K562 (cell line): ENCODE data around the gene EVI2B. TPM values are rescaled to one million over a fixed set of nuclear protein-coding genes. Genes with fewer than 3 reads are reported as not detected.

Experiments
- ATAC-seq: fragments of 200-7000 bp; cut with Tn5 transposase; 3 replicates; pipeline ENCODE4 v1.9.1; 2020; ENCODE audit warnings: moderate library complexity
- BruUV-seq: library from RNA; stranded (reverse); fragments of 400-500 nt; replicated peaks from 2 replicates; lab custom pipeline; 2021; lab: Mats Ljungman, UMichigan
- CTCF ChIA-PET: fragments of 300-600 bp; formaldehyde crosslinking; extraction: SDS; loops from one replicate; lab custom pipeline; 2021; ENCODE audit warnings: low intra/inter-chr PET ratio; lab: Yijun Ruan, JAX
- POLR2A ChIA-PET: fragments of 300-600, 350-650 bp; sonication (Branson Sonifier 250); formaldehyde crosslinking; extraction: SDS; loops from one replicate; lab custom pipeline; 2021; ENCODE audit warnings: antibody characterized with exemption, inconsistent platforms; lab: Yijun Ruan, JAX
- DNase-seq, 4 experiments: peaks; one replicate each; pipeline versions ENCODE4 v3.0.0 to v3.0.0-alpha.2; 2011 to 2018; ENCODE audit warnings: low spot score in 3 of 4, mixed read lengths in 3 of 4; ENCODE audit errors: extremely low read depth in 1 of 4
- FAIRE-seq: peaks from 2 replicates; lab custom pipeline; 2011; peaks lifted over from hg19 to GRCh38; lab: Jason Lieb, UNC
- H2AFZ ChIP-seq: 2 replicates; pipeline ENCODE4 v1.6.0; 2011; ENCODE audit warnings: low read depth, low read length, control low read depth, inconsistent platforms
- H3K27ac ChIP-seq: fragments of 200-600 bp; 3 replicates; pipeline ENCODE4 v1.8.0; 2011; ENCODE audit warnings: low read depth, mild to moderate bottlenecking, control low read depth, inconsistent platforms, low read length, moderate library complexity, mixed read lengths; ENCODE audit errors: extremely low read depth
- H3K27me3 ChIP-seq, 2 experiments: fragments of 300-600 bp in 1 of 2; 2 replicates in 1 of 2; 3 replicates in 1 of 2; pipeline versions ENCODE4 v1.6.0 to v1.8.0; 2011; ENCODE audit warnings: inconsistent platforms in 2 of 2, low read length in 2 of 2, mild to moderate bottlenecking in 1 of 2, mixed read lengths in 1 of 2, moderate library complexity in 1 of 2; ENCODE audit not compliant: control insufficient read depth in 2 of 2, insufficient read depth in 2 of 2
- H3K36me3 ChIP-seq: fragments of 300-600 bp; 3 replicates; pipeline ENCODE4 v1.8.0; 2011; ENCODE audit warnings: mild to moderate bottlenecking, low read length, inconsistent platforms; ENCODE audit not compliant: control insufficient read depth, insufficient read depth
- H3K4me1 ChIP-seq, 2 experiments: fragments of 200-600 bp in 1 of 2; replicated peaks in 1 of 2; 2 replicates in 1 of 2; 3 replicates in 1 of 2; pipeline versions ENCODE4 v1.5.1 to v1.8.0; 2011; ENCODE audit warnings: inconsistent platforms in 2 of 2, low read length in 2 of 2, mild to moderate bottlenecking in 1 of 2, mixed read lengths in 1 of 2, moderate library complexity in 1 of 2; ENCODE audit not compliant: control insufficient read depth in 2 of 2, insufficient read depth in 2 of 2
- H3K4me2 ChIP-seq: 2 replicates; pipeline ENCODE4 v1.6.1; 2011; ENCODE audit warnings: low read length, control low read depth, inconsistent platforms, mixed read lengths; ENCODE audit not compliant: insufficient read depth
- H3K4me3 ChIP-seq: fragments of 200-600 bp; sonication (generic), shearing (Covaris generic); 2 replicates; pipeline ENCODE4 v1.5.1; 2016; ENCODE audit warnings: control low read depth, inconsistent platforms
- H3K79me2 ChIP-seq: fragments of 200-600 bp; 3 replicates; pipeline ENCODE4 v1.8.0; 2011; ENCODE audit warnings: low read length, inconsistent platforms; ENCODE audit not compliant: control insufficient read depth, insufficient read depth
- H3K9ac ChIP-seq, 2 experiments: 2 replicates each; pipeline versions ENCODE4 v1.6.0 to v1.6.1; 2011; ENCODE audit warnings: low read depth in 2 of 2, low read length in 2 of 2, control low read depth in 1 of 2, inconsistent platforms in 1 of 2, mild to moderate bottlenecking in 1 of 2, mixed read lengths in 1 of 2; ENCODE audit not compliant: insufficient read depth in 1 of 2
- H3K9me1 ChIP-seq: one replicate; pipeline ENCODE4 v1.6.0; 2011; ENCODE audit warnings: inconsistent platforms, mild to moderate bottlenecking, low read length, moderate library complexity; ENCODE audit not compliant: control insufficient read depth, insufficient read depth
- H3K9me3 ChIP-seq: replicated peaks from 2 replicates; pipeline ENCODE4 v1.5.1; 2011; ENCODE audit warnings: low read depth, low read length, inconsistent platforms; ENCODE audit not compliant: control insufficient read depth, insufficient read depth
- H4K20me1 ChIP-seq: replicated peaks from 2 replicates; pipeline ENCODE4 v1.6.1; 2011; ENCODE audit warnings: low read length, inconsistent platforms, mixed read lengths; ENCODE audit not compliant: control insufficient read depth, insufficient read depth
- C11orf30 ChIP-seq: fragments of 450-650 bp; IDR thresholded peaks from 2 replicates; pipeline ENCODE4 v1.6.1; 2016; ENCODE audit warnings: low read depth, mild to moderate bottlenecking
- CTBP1 ChIP-seq: fragments of 450-650 bp; IDR thresholded peaks from 2 replicates; pipeline ENCODE4 v1.6.1; 2016; ENCODE audit warnings: borderline replicate concordance
- ESRRB ChIP-seq: fragments of 250-450 bp; sonication (Bioruptor Pico); IDR thresholded peaks from 2 replicates; pipeline ENCODE4 v1.5.0; 2020; ENCODE audit warnings: mild to moderate bottlenecking, moderate library complexity, borderline replicate concordance
- ETS2 ChIP-seq: IDR thresholded peaks from 2 replicates; pipeline ENCODE4 v1.6.1; 2016; ENCODE audit warnings: borderline replicate concordance, missing genetic modification characterization, mild to moderate bottlenecking, moderate library complexity, missing compliant biosample characterization; ENCODE audit not compliant: poor library complexity, severe bottlenecking
- KLF6 ChIP-seq: fragments of 250-450 bp; sonication (Bioruptor Pico); IDR thresholded peaks from 2 replicates; pipeline ENCODE4 v1.4.0; 2020; ENCODE audit warnings: mild to moderate bottlenecking, moderate library complexity, borderline replicate concordance
- MCM2 ChIP-seq: fragments of 450-650 bp; IDR thresholded peaks from 2 replicates; pipeline ENCODE4 v1.6.1; 2017; ENCODE audit warnings: low read depth, mild to moderate bottlenecking
- MEF2D ChIP-seq: conservative IDR thresholded peaks from 2 replicates; pipeline ENCODE4 v1.6.1; 2016; ENCODE audit warnings: low read depth, missing genetic modification characterization, missing compliant biosample characterization
- PHF21A ChIP-seq: fragments of 450-650 bp; IDR thresholded peaks from 2 replicates; pipeline ENCODE4 v1.6.1; 2017; ENCODE audit warnings: low read depth, borderline replicate concordance
- RFX5 ChIP-seq: IDR thresholded peaks from 2 replicates; pipeline ENCODE4 v1.6.1; 2011; ENCODE audit warnings: low read depth, mild to moderate bottlenecking, improper control_type of control experiment, low read length
- TARDBP ChIP-seq: fragments of 450-650 bp; IDR thresholded peaks from 2 replicates; pipeline ENCODE4 v1.6.1; 2016
- TEAD1 ChIP-seq, 2 experiments: fragments of 450-650 bp in 1 of 2; sonication (generic) in 1 of 2; formaldehyde crosslinking; IDR thresholded peaks; 2 replicates each; pipeline versions ENCODE4 v1.4.0 to v1.8.0; 2020 to 2022; ENCODE audit warnings: mild to moderate bottlenecking in 2 of 2, missing genetic modification reagents in 1 of 2
- ZKSCAN3 ChIP-seq: fragments of 250-450 bp; sonication (Bioruptor Pico); IDR thresholded peaks from 2 replicates; pipeline ENCODE4 v1.4.0; 2020
- ZNF316 ChIP-seq: fragments of 450-650 bp; IDR thresholded peaks from 2 replicates; pipeline ENCODE4 v1.6.1; 2016
- ZNF431 ChIP-seq: sonication (generic); formaldehyde crosslinking; IDR thresholded peaks from 2 replicates; pipeline ENCODE4 v1.8.0; 2022; ENCODE audit warnings: mild to moderate bottlenecking, missing genetic modification reagents
- ZNF551 ChIP-seq: fragments of 250-450 bp; sonication (Bioruptor Pico); IDR thresholded peaks from 2 replicates; pipeline ENCODE4 v1.5.0; 2021; ENCODE audit warnings: mild to moderate bottlenecking, moderate library complexity
- in situ Hi-C: fragments of 300-500 bp; cut with MboI; formaldehyde crosslinking; loops from 4 replicates; pipeline ENCODE4 v1.15.0; 2018; ENCODE audit warnings: inconsistent platforms, mixed read lengths
- intact Hi-C: fragments of 100-400 bp; cut with micrococcal nuclease; formaldehyde crosslinking; loops from 2 replicates; pipeline ENCODE4 v1.14.2; 2022
- polyA plus RNA-seq, 8 experiments: library from polyadenylated mRNA; depleted of rRNA in 4 of 8; stranded (reverse) in 5 of 8; unstranded in 3 of 8; fragments of >200 nt; fragmentation: Nextera tagmentation in 2 of 8; fragmentation: Illumina TruSeq in 1 of 8; extraction: Ambion mirVana in 2 of 8; extraction: Trizol in 1 of 8; gene quantifications; 2 replicates each; pipeline versions ENCODE4 v1.2.1 to v1.2.3, GENCODE V29; 2011 to 2014; ENCODE audit warnings: inconsistent platforms in 1 of 8, missing spikeins in 1 of 8
- total RNA-seq, 7 experiments: library from RNA; depleted of rRNA in 6 of 7; stranded (reverse); fragments of >200 nt in 6 of 7; fragmentation: Illumina TruSeq in 2 of 7; extraction: Trizol in 2 of 7; gene quantifications; 2 replicates each; pipeline versions ENCODE4 v1.2.1 to v1.2.3, GENCODE V29; 2011 to 2021; ENCODE audit warnings: low replicate concordance in 1 of 7
- TF ChIP-seq, protein P1 (sequence below), 3 experiments: fragments of 200-800 bp in 1 of 3; sonication (Bioruptor generic) in 1 of 3; sonication (generic) in 1 of 3; formaldehyde crosslinking in 1 of 3; IDR thresholded peaks; 2 replicates each; pipeline versions ENCODE4 v1.6.1 to v1.8.0; 2016 to 2022; ENCODE audit warnings: mild to moderate bottlenecking in 2 of 3, missing compliant biosample characterization in 2 of 3, missing genetic modification characterization in 2 of 3, missing genetic modification reagents in 1 of 3
- TF ChIP-seq, protein P2 (sequence below): sonication (generic); formaldehyde crosslinking; IDR thresholded peaks from 2 replicates; pipeline ENCODE4 v1.8.0; 2022; ENCODE audit warnings: mild to moderate bottlenecking, missing genetic modification reagents
- TF ChIP-seq, protein P3 (sequence below): fragments of 250-450 bp; sonication (Bioruptor Pico); IDR thresholded peaks from 2 replicates; pipeline ENCODE4 v1.8.0; 2021; ENCODE audit warnings: moderate library complexity, mild to moderate bottlenecking, inconsistent platforms
- TF ChIP-seq, protein P4 (sequence below): sonication (generic); formaldehyde crosslinking; IDR thresholded peaks from 2 replicates; pipeline ENCODE4 v1.8.0; 2022; ENCODE audit warnings: missing genetic modification reagents, mild to moderate bottlenecking, moderate library complexity, borderline replicate concordance
- TF ChIP-seq, protein P5 (sequence below): sonication (generic); formaldehyde crosslinking; IDR thresholded peaks from 2 replicates; pipeline ENCODE4 v1.8.1; 2022; ENCODE audit warnings: missing genetic modification reagents

Gene EVI2B
- total and polyA plus RNA-seq, 9 of the 15 experiments (the other 6 are each of a cell fraction or from before 2014, with no cell fraction given), result 0.54 to 8.0 (median 2.5) TPM

DNA sequence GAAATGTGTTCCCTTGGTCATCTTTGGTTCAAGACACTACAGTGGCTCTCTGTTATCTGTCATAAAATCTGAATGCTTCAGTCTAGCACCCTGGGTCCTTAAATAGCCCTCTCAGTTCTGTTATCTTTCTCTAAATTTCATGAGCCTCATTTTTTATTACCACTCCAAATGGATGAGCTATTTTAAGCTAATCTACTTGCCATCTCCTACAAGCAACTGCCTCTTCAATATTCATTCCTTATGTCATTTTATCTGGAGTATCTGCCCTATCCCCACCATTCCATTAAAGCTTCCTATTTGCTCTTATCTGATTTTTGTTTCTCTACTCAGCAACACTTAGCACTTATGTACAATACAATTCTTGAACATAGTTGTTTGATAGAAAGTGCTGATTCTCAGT is 35.6 kb upstream of the EVI2B start:
- intact Hi-C loops, result loop anchor here (10.0 kb wide), 1 partner anchor 525 kb away; the partner anchor contains the start of gene CRLF3
- H3K4me2 ChIP-seq, result no peak overlapping the region
- no peak for ATAC-seq
- no peak for FAIRE-seq
- DNase-seq, result no peak
- H3K27me3 ChIP-seq, result no peaks in the 10 kb centered on the region
- H3K79me2 ChIP-seq, result no peaks in the 10 kb centered on the region
- no peaks in the 10 kb centered on the region for H4K20me1 ChIP-seq
- H3K4me1 ChIP-seq, result no peaks in the 10 kb centered on the region
- peaks cover 40% of the 10 kb centered on the region; the same call in 1 of the 3 replicates for H3K36me3 ChIP-seq
- ChIA-PET POLR2A (interaction anchor here (1.0 kb wide), 1 partner anchor 9 kb away, joined by 3 read pairs; no protein-coding TSS in a partner anchor), CTCF (no interaction called here)
- no peak overlapping the region for H3K4me3 ChIP-seq
- H3K27ac ChIP-seq, result no peak overlapping the region
- H3K9ac ChIP-seq, result no peak overlapping the region
- BruUV-seq, result no TSS peak
- H3K9me3 ChIP-seq, result no peaks in the 10 kb centered on the region
- no peak overlapping the region for H2AFZ ChIP-seq
- H3K9me1 ChIP-seq, result no peaks in the 10 kb centered on the region
- in situ Hi-C loops, result no loop called here
- peak; percentile 43; the same call in 1 of the 2 replicates for TF ChIP-seq C11orf30
- TF ChIP-seq ESRRB (CRISPR knock-in tag), result no peak
- TF ChIP-seq, protein P1, sequence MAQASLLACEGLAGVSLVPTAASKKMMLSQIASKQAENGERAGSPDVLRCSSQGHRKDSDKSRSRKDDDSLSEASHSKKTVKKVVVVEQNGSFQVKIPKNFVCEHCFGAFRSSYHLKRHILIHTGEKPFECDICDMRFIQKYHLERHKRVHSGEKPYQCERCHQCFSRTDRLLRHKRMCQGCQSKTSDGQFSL (CRISPR knock-in tag; IDR thresholded peaks at IDR 0.05), result no peak
- TF ChIP-seq, protein P1 (tag; IDR thresholded peaks at IDR 0.05), result no peak
- TF ChIP-seq, protein P2, sequence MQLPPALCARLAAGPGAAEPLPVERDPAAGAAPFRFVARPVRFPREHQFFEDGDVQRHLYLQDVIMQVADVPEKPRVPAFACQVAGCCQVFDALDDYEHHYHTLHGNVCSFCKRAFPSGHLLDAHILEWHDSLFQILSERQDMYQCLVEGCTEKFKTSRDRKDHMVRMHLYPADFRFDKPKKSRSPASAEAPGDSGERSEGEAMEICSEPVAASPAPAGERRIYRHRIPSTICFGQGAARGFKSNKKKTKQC, result no peak
- TF ChIP-seq TEAD1 (CRISPR knock-in tag; IDR thresholded peaks at IDR 0.05), result no peak
- no peak for TF ChIP-seq ZNF551 (CRISPR knock-in tag)
- no peak for TF ChIP-seq ETS2 (tag)
- TF ChIP-seq, protein P3, sequence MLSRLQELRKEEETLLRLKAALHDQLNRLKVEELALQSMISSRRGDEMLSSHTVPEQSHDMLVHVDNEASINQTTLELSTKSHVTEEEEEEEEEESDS (CRISPR knock-in tag), result no peak
- TF ChIP-seq, protein P4, sequence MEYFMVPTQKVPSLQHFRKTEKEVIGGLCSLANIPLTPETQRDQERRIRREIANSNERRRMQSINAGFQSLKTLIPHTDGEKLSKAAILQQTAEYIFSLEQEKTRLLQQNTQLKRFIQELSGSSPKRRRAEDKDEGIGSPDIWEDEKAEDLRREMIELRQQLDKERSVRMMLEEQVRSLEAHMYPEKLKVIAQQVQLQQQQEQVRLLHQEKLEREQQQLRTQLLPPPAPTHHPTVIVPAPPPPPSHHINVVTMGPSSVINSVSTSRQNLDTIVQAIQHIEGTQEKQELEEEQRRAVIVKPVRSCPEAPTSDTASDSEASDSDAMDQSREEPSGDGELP (CRISPR knock-in tag), result no peak
- peak; percentile 78 for TF ChIP-seq MEF2D (tag)
- no peak for TF ChIP-seq PHF21A
- no peak for TF ChIP-seq MCM2
- TF ChIP-seq, protein P5, sequence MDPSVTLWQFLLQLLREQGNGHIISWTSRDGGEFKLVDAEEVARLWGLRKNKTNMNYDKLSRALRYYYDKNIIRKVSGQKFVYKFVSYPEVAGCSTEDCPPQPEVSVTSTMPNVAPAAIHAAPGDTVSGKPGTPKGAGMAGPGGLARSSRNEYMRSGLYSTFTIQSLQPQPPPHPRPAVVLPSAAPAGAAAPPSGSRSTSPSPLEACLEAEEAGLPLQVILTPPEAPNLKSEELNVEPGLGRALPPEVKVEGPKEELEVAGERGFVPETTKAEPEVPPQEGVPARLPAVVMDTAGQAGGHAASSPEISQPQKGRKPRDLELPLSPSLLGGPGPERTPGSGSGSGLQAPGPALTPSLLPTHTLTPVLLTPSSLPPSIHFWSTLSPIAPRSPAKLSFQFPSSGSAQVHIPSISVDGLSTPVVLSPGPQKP (CRISPR knock-in tag), result no peak
- TF ChIP-seq KLF6 (CRISPR knock-in tag), result no peak
- TF ChIP-seq TARDBP, result no peak
- TF ChIP-seq ZNF316, result peak; percentile 60
- TF ChIP-seq RFX5, result no peak
- no peak for TF ChIP-seq ZKSCAN3
- TF ChIP-seq ZNF431 (CRISPR knock-in tag), result no peak
- no peak for TF ChIP-seq CTBP1
